Measurements from ENCODE around the gene UBA1. TPM values are rescaled to one million over a fixed set of nuclear protein-coding genes. Genes with fewer than 3 reads are reported as not detected.

UBA1 gene
- total and polyA plus RNA-seq, 2 of the 8 experiments (the other 6 are each of a cell fraction or from before 2014, with no cell fraction given), result 313 to 458 TPM

DNA sequence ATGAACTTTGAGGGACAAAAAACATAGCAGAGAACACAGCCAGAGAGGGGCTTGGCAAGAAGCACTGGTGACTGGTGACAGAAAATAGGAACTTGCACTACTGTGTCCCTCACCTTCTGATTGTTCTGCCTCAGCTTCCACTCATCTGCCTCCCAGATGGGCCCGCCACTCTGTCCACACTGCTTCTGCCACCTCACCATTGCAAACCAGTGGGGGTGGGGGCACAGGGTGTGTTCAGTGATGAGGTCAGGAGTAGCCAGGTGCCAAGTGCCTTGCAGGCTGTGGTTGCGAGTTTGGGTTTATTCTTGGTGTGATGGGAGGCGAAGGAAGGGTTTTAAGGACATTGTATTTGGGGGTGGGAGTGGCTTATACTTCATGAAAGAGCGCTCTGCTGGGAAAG is 9.1 kb upstream of the UBA1 start:
- no peak overlapping the region for H3K4ac ChIP-seq (replicated peaks; ENCODE audit: insufficient read length, low read depth, low read length)
- no peak overlapping the region for H3K4me2 ChIP-seq (ENCODE audit: insufficient read depth in 1 of 2, low read depth in 2 of 2, low read length in 2 of 2)
- no peak overlapping the region for H3K18ac ChIP-seq (ENCODE audit: extremely low read depth, low read length)
- H3K27ac ChIP-seq (ENCODE audit: low read depth, low read length), result no peak overlapping the region
- no peak overlapping the region for H2BK20ac ChIP-seq (ENCODE audit: low read length)
- no peak overlapping the region for H2AK5ac ChIP-seq (ENCODE audit: low read depth, low read length)
- peaks cover 0 to 2% of the 10 kb centered on the region in 2 experiments for H4K20me1 ChIP-seq (replicated peaks in 1 of 2; ENCODE audit: control insufficient read depth in 1 of 2, insufficient read depth in 2 of 2, low read length in 2 of 2)
- H3K36me3 ChIP-seq (ENCODE audit: control insufficient read depth in 2 of 4, insufficient read depth in 4 of 4, low read length in 3 of 4), result peaks cover 2 to 36% (median 18%) of the 10 kb centered on the region in 4 experiments; a peak in 6 of 8 replicates
- H3K56ac ChIP-seq (replicated peaks; ENCODE audit: insufficient read length, low read depth, low read length), result no peak overlapping the region
- FAIRE-seq, result no peak
- H4K8ac ChIP-seq (ENCODE audit: extremely low read depth, insufficient read depth, low read length), result no peak overlapping the region
- no peaks in the 10 kb centered on the region for H3K79me1 ChIP-seq (ENCODE audit: low read depth, low read length)
- peaks cover 0 to 2% (median 0%) of the 10 kb centered on the region in 4 experiments; a peak in 1 of 7 replicates for H3K4me1 ChIP-seq (replicated peaks in 1 of 4; ENCODE audit: control insufficient read depth in 3 of 4, insufficient read depth in 4 of 4, low read length in 3 of 4)
- H2BK5ac ChIP-seq (ENCODE audit: low read depth, low read length), result no peak overlapping the region
- no peak for TF ChIP-seq BCL11A (IDR thresholded peaks at IDR 0.05; ENCODE audit: low read depth in 2 of 2, low read length in 2 of 2)
- TF ChIP-seq ASH2L (IDR thresholded peaks at IDR 0.05; ENCODE audit: low read length), result no peak
- no peak for TF ChIP-seq POLR2A (IDR thresholded peaks at IDR 0.05; ENCODE audit: control extremely low read depth in 1 of 2, low read depth in 2 of 2, low read length in 2 of 2)
- no peak for TF ChIP-seq YY1 (IDR thresholded peaks at IDR 0.05; ENCODE audit: low read depth, low read length)
- no peak for TF ChIP-seq EP300 (IDR thresholded peaks at IDR 0.05; ENCODE audit: borderline replicate concordance in 1 of 2, low read depth in 2 of 2, low read length in 2 of 2)
- no peak for TF ChIP-seq TBP (IDR thresholded peaks at IDR 0.05; ENCODE audit: low read depth, low read length)
- no peak for TF ChIP-seq HDAC2 (IDR thresholded peaks at IDR 0.05; ENCODE audit: borderline replicate concordance in 1 of 2, low read depth in 2 of 2, low read length in 2 of 2)
- H2AFZ ChIP-seq (ENCODE audit: low read length), result no peak overlapping the region
- no peaks in the 10 kb centered on the region for H3K23me2 ChIP-seq (ENCODE audit: low read depth, low read length)
- no peak overlapping the region for H2BK120ac ChIP-seq (replicated peaks; ENCODE audit: low read depth, low read length)
- 77% methylated on average over 3 of the region's 4 CpGs; no CpG with 5 or more reads in 1 of the 2 experiments for WGBS, 2 experiments (ENCODE audit: extremely low coverage in 1 of 2, insufficient coverage in 1 of 2, insufficient read length in 1 of 2, insufficient replicate concordance in 2 of 2, low coverage in 1 of 2, low lambda C conversion rate in 2 of 2, missing lambda C conversion rate in 1 of 2)
- POLR2A ChIA-PET (ENCODE audit: partially characterized antibody), result interaction anchor here (0.8 kb wide), 1 partner anchor 56 kb away, joined by 3 read pairs; no protein-coding TSS in a partner anchor
- CTCF ChIA-PET (ENCODE audit: partially characterized antibody), result no interaction called here
- H4K5ac ChIP-seq (ENCODE audit: insufficient read length, low read depth, low read length), result no peak overlapping the region
- H3K27me3 ChIP-seq (replicated peaks in 1 of 4; ENCODE audit: control insufficient read depth in 3 of 4, extremely low read depth in 1 of 4, insufficient read depth in 3 of 4, low read length in 3 of 4), result no peaks in the 10 kb centered on the region
- H3K79me2 ChIP-seq (ENCODE audit: control insufficient read depth in 1 of 2, insufficient read depth in 2 of 2, low read length in 2 of 2), result no peaks in the 10 kb centered on the region
- H3K9me3 ChIP-seq (ENCODE audit: insufficient read depth in 2 of 2, low read depth in 1 of 2, low read length in 1 of 2), result no peaks in the 10 kb centered on the region
- H3K4me3 ChIP-seq (ENCODE audit: extremely low read depth in 1 of 4, insufficient read depth in 2 of 4, low read depth in 3 of 4, low read length in 4 of 4), result no peak overlapping the region
- DNase-seq (ENCODE audit: low read depth in 1 of 2, low spot score in 2 of 2), result no peak
- H4K91ac ChIP-seq (replicated peaks; ENCODE audit: insufficient read length, low read length), result no peak overlapping the region
- H3K23ac ChIP-seq (ENCODE audit: insufficient read length), result no peak overlapping the region
- no peak overlapping the region for H2BK12ac ChIP-seq (ENCODE audit: low read depth, low read length)
- H3K14ac ChIP-seq (ENCODE audit: insufficient read length), result no peak overlapping the region
- H3K9ac ChIP-seq (replicated peaks in 1 of 4; ENCODE audit: extremely low read depth in 1 of 4, low read depth in 3 of 4, low read length in 3 of 4), result no peak overlapping the region
- no peak overlapping the region for H2BK15ac ChIP-seq (ENCODE audit: low read length)

All from H1 (cell line).